K562 (cell line): Measurements from ENCODE around the gene CLIC1. TPM values are rescaled to one million over a fixed set of nuclear protein-coding genes. Genes with fewer than 3 reads are reported as not detected.
A peak's percentile ranks its signal among the peaks of the same experiment; 100 is the strongest.

Source experiments
- ATAC-seq: fragments of 200-7000 bp; cut with Tn5 transposase; 3 replicates; pipeline ENCODE4 v1.9.1; 2020; ENCODE audit warnings: moderate library complexity
- BruUV-seq: library from RNA; stranded (reverse); fragments of 400-500 nt; replicated peaks from 2 replicates; lab custom pipeline; 2021; lab: Mats Ljungman, UMichigan
- CTCF ChIA-PET: fragments of 300-600 bp; formaldehyde crosslinking; extraction: SDS; loops from one replicate; lab custom pipeline; 2021; ENCODE audit warnings: low intra/inter-chr PET ratio; lab: Yijun Ruan, JAX
- POLR2A ChIA-PET: fragments of 300-600, 350-650 bp; sonication (Branson Sonifier 250); formaldehyde crosslinking; extraction: SDS; loops from one replicate; lab custom pipeline; 2021; ENCODE audit warnings: antibody characterized with exemption, inconsistent platforms; lab: Yijun Ruan, JAX
- DNase-seq, 4 experiments: peaks; one replicate each; pipeline versions ENCODE4 v3.0.0 to v3.0.0-alpha.2; 2011 to 2018; ENCODE audit warnings: low spot score in 3 of 4, mixed read lengths in 3 of 4; ENCODE audit errors: extremely low read depth in 1 of 4
- FAIRE-seq: peaks from 2 replicates; lab custom pipeline; 2011; peaks lifted over from hg19 to GRCh38; lab: Jason Lieb, UNC
- H2AFZ ChIP-seq: 2 replicates; pipeline ENCODE4 v1.6.0; 2011; ENCODE audit warnings: low read depth, low read length, control low read depth, inconsistent platforms
- H3K27ac ChIP-seq: fragments of 200-600 bp; 3 replicates; pipeline ENCODE4 v1.8.0; 2011; ENCODE audit warnings: low read depth, mild to moderate bottlenecking, control low read depth, inconsistent platforms, low read length, moderate library complexity, mixed read lengths; ENCODE audit errors: extremely low read depth
- H3K27me3 ChIP-seq, 2 experiments: fragments of 300-600 bp in 1 of 2; 2 replicates in 1 of 2; 3 replicates in 1 of 2; pipeline versions ENCODE4 v1.6.0 to v1.8.0; 2011; ENCODE audit warnings: inconsistent platforms in 2 of 2, low read length in 2 of 2, mild to moderate bottlenecking in 1 of 2, mixed read lengths in 1 of 2, moderate library complexity in 1 of 2; ENCODE audit not compliant: control insufficient read depth in 2 of 2, insufficient read depth in 2 of 2
- H3K36me3 ChIP-seq: fragments of 300-600 bp; 3 replicates; pipeline ENCODE4 v1.8.0; 2011; ENCODE audit warnings: mild to moderate bottlenecking, low read length, inconsistent platforms; ENCODE audit not compliant: control insufficient read depth, insufficient read depth
- H3K4me1 ChIP-seq, 2 experiments: fragments of 200-600 bp in 1 of 2; replicated peaks in 1 of 2; 2 replicates in 1 of 2; 3 replicates in 1 of 2; pipeline versions ENCODE4 v1.5.1 to v1.8.0; 2011; ENCODE audit warnings: inconsistent platforms in 2 of 2, low read length in 2 of 2, mild to moderate bottlenecking in 1 of 2, mixed read lengths in 1 of 2, moderate library complexity in 1 of 2; ENCODE audit not compliant: control insufficient read depth in 2 of 2, insufficient read depth in 2 of 2
- H3K4me2 ChIP-seq: 2 replicates; pipeline ENCODE4 v1.6.1; 2011; ENCODE audit warnings: low read length, control low read depth, inconsistent platforms, mixed read lengths; ENCODE audit not compliant: insufficient read depth
- H3K4me3 ChIP-seq: fragments of 200-600 bp; sonication (generic), shearing (Covaris generic); 2 replicates; pipeline ENCODE4 v1.5.1; 2016; ENCODE audit warnings: control low read depth, inconsistent platforms
- H3K79me2 ChIP-seq: fragments of 200-600 bp; 3 replicates; pipeline ENCODE4 v1.8.0; 2011; ENCODE audit warnings: low read length, inconsistent platforms; ENCODE audit not compliant: control insufficient read depth, insufficient read depth
- H3K9ac ChIP-seq, 2 experiments: 2 replicates each; pipeline versions ENCODE4 v1.6.0 to v1.6.1; 2011; ENCODE audit warnings: low read depth in 2 of 2, low read length in 2 of 2, control low read depth in 1 of 2, inconsistent platforms in 1 of 2, mild to moderate bottlenecking in 1 of 2, mixed read lengths in 1 of 2; ENCODE audit not compliant: insufficient read depth in 1 of 2
- H3K9me1 ChIP-seq: one replicate; pipeline ENCODE4 v1.6.0; 2011; ENCODE audit warnings: inconsistent platforms, mild to moderate bottlenecking, low read length, moderate library complexity; ENCODE audit not compliant: control insufficient read depth, insufficient read depth
- H3K9me3 ChIP-seq: replicated peaks from 2 replicates; pipeline ENCODE4 v1.5.1; 2011; ENCODE audit warnings: low read depth, low read length, inconsistent platforms; ENCODE audit not compliant: control insufficient read depth, insufficient read depth
- H4K20me1 ChIP-seq: replicated peaks from 2 replicates; pipeline ENCODE4 v1.6.1; 2011; ENCODE audit warnings: low read length, inconsistent platforms, mixed read lengths; ENCODE audit not compliant: control insufficient read depth, insufficient read depth
- ARID1B ChIP-seq: fragments of 450-650 bp; IDR thresholded peaks from 2 replicates; pipeline ENCODE4 v1.6.1; 2016; ENCODE audit warnings: antibody characterized with exemption, mild to moderate bottlenecking, inconsistent platforms
- ELK1 ChIP-seq: sonication (generic); formaldehyde crosslinking; IDR thresholded peaks from 2 replicates; pipeline ENCODE4 v1.8.1; 2022; ENCODE audit warnings: missing genetic modification reagents
- HCFC1 ChIP-seq: IDR thresholded peaks from 2 replicates; pipeline ENCODE4 v1.6.1; 2012; ENCODE audit warnings: low read depth, low read length, improper control_type of control experiment
- MTA3 ChIP-seq: fragments of 450-650 bp; formaldehyde crosslinking; IDR thresholded peaks from 2 replicates; pipeline ENCODE4 v1.6.1; 2017; ENCODE audit warnings: mild to moderate bottlenecking, borderline replicate concordance
- NFIC ChIP-seq: fragments of 450-650 bp; IDR thresholded peaks from 2 replicates; pipeline ENCODE4 v1.6.1; 2017; ENCODE audit warnings: mild to moderate bottlenecking, inconsistent platforms
- POLR2AphosphoS2 ChIP-seq: IDR thresholded peaks from 2 replicates; pipeline ENCODE4 v1.6.1; 2012; ENCODE audit warnings: low read length, improper control_type of control experiment
- SMARCA5 ChIP-seq: fragments of 450-650 bp; IDR thresholded peaks from 2 replicates; pipeline ENCODE4 v1.6.1; 2016
- SMARCE1 ChIP-seq: fragments of 450-650 bp; IDR thresholded peaks from 2 replicates; pipeline ENCODE4 v1.7.1; 2016; ENCODE audit warnings: mild to moderate bottlenecking
- SREBF1 ChIP-seq: fragments of 150-350 bp; IDR thresholded peaks from 2 replicates; pipeline ENCODE4 v1.6.1; 2014; ENCODE audit warnings: antibody characterized with exemption, low read depth, low read length, borderline replicate concordance
- SRSF3 ChIP-seq: fragments of 200-400 bp; formaldehyde crosslinking; IDR thresholded peaks from 2 replicates; pipeline ENCODE4 v1.6.1; 2016; ENCODE audit warnings: mild to moderate bottlenecking, low read length, moderate library complexity; ENCODE audit not compliant: insufficient read depth
- ZC3H8 ChIP-seq: fragments of 450-650 bp; IDR thresholded peaks from 2 replicates; pipeline ENCODE4 v1.6.1; 2017
- ZNF232 ChIP-seq: sonication (generic); formaldehyde crosslinking; IDR thresholded peaks from 2 replicates; pipeline ENCODE4 v1.8.0; 2022; ENCODE audit warnings: mild to moderate bottlenecking, missing genetic modification reagents
- WGBS: fragments of 100-300 bp; shearing (Covaris generic); methylation state at CpG from one replicate; pipeline ENCODE4 v1.1.6; 2016; ENCODE audit warnings: low coverage, mixed read lengths; ENCODE audit not compliant: insufficient coverage; ENCODE audit errors: missing lambda C conversion rate; 5-methylcytosine and 5-hydroxymethylcytosine counted together
- in situ Hi-C: fragments of 300-500 bp; cut with MboI; formaldehyde crosslinking; loops from 4 replicates; pipeline ENCODE4 v1.15.0; 2018; ENCODE audit warnings: inconsistent platforms, mixed read lengths
- intact Hi-C: fragments of 100-400 bp; cut with micrococcal nuclease; formaldehyde crosslinking; loops from 2 replicates; pipeline ENCODE4 v1.14.2; 2022
- polyA plus RNA-seq, 8 experiments: library from polyadenylated mRNA; depleted of rRNA in 4 of 8; stranded (reverse) in 5 of 8; unstranded in 3 of 8; fragments of >200 nt; fragmentation: Nextera tagmentation in 2 of 8; fragmentation: Illumina TruSeq in 1 of 8; extraction: Ambion mirVana in 2 of 8; extraction: Trizol in 1 of 8; gene quantifications; 2 replicates each; pipeline versions ENCODE4 v1.2.1 to v1.2.3, GENCODE V29; 2011 to 2014; ENCODE audit warnings: inconsistent platforms in 1 of 8, missing spikeins in 1 of 8
- total RNA-seq, 7 experiments: library from RNA; depleted of rRNA in 6 of 7; stranded (reverse); fragments of >200 nt in 6 of 7; fragmentation: Illumina TruSeq in 2 of 7; extraction: Trizol in 2 of 7; gene quantifications; 2 replicates each; pipeline versions ENCODE4 v1.2.1 to v1.2.3, GENCODE V29; 2011 to 2021; ENCODE audit warnings: low replicate concordance in 1 of 7
- TF ChIP-seq, protein P1 (sequence below): fragments of 450-650 bp; IDR thresholded peaks from 2 replicates; pipeline ENCODE4 v1.6.1; 2016; ENCODE audit warnings: missing biosample characterization, missing genetic modification characterization
- TF ChIP-seq, protein P2 (sequence below): sonication (generic); formaldehyde crosslinking; IDR thresholded peaks from 2 replicates; pipeline ENCODE4 v1.8.1; 2023; ENCODE audit warnings: mild to moderate bottlenecking, missing genetic modification reagents
- TF ChIP-seq, protein P3 (sequence below): fragments of 200-800 bp; sonication (Bioruptor generic); IDR thresholded peaks from 2 replicates; pipeline ENCODE4 v1.6.1; 2017; ENCODE audit warnings: missing genetic modification characterization, missing compliant biosample characterization

CLIC1 gene
- total and polyA plus RNA-seq, 9 of the 15 experiments (the other 6 are each of a cell fraction or from before 2014, with no cell fraction given) = 1,267 to 2,419 (median 1,808) TPM

DNA sequence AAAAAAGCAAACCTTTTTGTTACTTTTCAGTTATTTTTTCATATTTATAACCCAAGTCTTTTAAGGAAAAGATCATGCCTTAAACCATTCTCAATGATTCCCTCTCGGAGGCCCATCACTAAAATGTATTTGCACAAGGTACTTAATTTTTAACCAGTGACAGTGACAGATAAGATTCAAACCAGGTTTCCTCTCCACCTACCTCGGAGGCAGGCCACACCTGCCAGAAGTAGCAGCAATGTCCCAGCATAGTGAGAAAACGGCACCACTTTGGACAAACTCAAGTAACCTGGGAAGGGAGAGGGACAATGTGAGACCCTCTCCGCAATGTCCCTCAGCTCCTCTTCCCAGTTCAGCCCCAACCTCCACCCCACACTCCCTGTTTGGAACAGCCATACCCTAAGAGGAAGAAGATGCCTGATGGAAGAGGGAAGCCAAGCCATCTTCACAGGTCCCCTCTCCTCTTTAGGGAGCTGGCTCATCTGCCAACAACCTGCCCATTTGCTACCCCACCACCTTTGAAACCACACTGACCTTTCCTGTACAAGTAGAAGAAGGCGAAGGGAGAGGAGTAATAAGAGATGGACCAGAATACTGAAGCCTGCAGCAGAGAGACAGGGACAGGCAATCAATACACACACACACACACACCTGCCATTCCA, 35.5 kb downstream of the CLIC1 start (continued):
- TF ChIP-seq SREBF1 (0 out of 2 replicates have a peak, but pooled peaks have one; percentile 23), ZNF232 (peak; percentile 69; the same call in 1 of the 2 replicates), ELK1 (0 out of 2 replicates have a peak, but pooled peaks have one; percentile 61)

- ChIA-PET CTCF (interaction anchor here (0.7 kb wide), 1 partner anchor 331 kb away, joined by 3 read pairs; no protein-coding TSS in a partner anchor), POLR2A (interaction anchor here (0.8 to 1.3 kb wide), 5 partner anchors 13 to 72 kb away, joined by 3 to 5 read pairs (median 3); partner anchors contain the start of genes BAG6 and MPIG6B)
- Histone ChIP-seq H3K79me2 (peaks cover 45% of the 10 kb centered on the region), H3K27ac (peak overlapping the region; percentile 12; the same call in 1 of the 3 replicates), H3K4me1 (peaks cover 16 to 17% of the 10 kb centered on the region in 2 experiments), H3K4me2 (no peak overlapping the region), H3K4me3 (no peak overlapping the region), H2AFZ (no peak overlapping the region), H3K36me3 (peaks cover 83% of the 10 kb centered on the region), H3K27me3 (no peaks in the 10 kb centered on the region), H3K9ac (peak overlapping the region in 1 of 2 experiments; percentile 24; a peak in 1 of 4 replicates), H3K9me3 (no peaks in the 10 kb centered on the region), H4K20me1 (no peaks in the 10 kb centered on the region; the same call in 1 of the 2 replicates), H3K9me1 (peaks cover 5% of the 10 kb centered on the region)
- ATAC-seq = no peak
- WGBS = 54% methylated on average over 3 of the region's 3 CpGs
- no TSS peak for BruUV-seq
- in situ Hi-C loops = no loop called here
- no peak for FAIRE-seq
- intact Hi-C loops = no loop called here
- DNase-seq = no peak
- TF ChIP-seq, protein P1, sequence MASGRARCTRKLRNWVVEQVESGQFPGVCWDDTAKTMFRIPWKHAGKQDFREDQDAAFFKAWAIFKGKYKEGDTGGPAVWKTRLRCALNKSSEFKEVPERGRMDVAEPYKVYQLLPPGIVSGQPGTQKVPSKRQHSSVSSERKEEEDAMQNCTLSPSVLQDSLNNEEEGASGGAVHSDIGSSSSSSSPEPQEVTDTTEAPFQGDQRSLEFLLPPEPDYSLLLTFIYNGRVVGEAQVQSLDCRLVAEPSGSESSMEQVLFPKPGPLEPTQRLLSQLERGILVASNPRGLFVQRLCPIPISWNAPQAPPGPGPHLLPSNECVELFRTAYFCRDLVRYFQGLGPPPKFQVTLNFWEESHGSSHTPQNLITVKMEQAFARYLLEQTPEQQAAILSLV (tag) = no peak
- TF ChIP-seq, protein P2, sequence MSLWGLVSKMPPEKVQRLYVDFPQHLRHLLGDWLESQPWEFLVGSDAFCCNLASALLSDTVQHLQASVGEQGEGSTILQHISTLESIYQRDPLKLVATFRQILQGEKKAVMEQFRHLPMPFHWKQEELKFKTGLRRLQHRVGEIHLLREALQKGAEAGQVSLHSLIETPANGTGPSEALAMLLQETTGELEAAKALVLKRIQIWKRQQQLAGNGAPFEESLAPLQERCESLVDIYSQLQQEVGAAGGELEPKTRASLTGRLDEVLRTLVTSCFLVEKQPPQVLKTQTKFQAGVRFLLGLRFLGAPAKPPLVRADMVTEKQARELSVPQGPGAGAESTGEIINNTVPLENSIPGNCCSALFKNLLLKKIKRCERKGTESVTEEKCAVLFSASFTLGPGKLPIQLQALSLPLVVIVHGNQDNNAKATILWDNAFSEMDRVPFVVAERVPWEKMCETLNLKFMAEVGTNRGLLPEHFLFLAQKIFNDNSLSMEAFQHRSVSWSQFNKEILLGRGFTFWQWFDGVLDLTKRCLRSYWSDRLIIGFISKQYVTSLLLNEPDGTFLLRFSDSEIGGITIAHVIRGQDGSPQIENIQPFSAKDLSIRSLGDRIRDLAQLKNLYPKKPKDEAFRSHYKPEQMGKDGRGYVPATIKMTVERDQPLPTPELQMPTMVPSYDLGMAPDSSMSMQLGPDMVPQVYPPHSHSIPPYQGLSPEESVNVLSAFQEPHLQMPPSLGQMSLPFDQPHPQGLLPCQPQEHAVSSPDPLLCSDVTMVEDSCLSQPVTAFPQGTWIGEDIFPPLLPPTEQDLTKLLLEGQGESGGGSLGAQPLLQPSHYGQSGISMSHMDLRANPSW = peak; percentile 87; the same call in 1 of the 2 replicates
- TF ChIP-seq POLR2AphosphoS2 = 0 out of 2 replicates have a peak, but pooled peaks have one; percentile 36
- TF ChIP-seq ZC3H8 = no peak
- TF ChIP-seq SRSF3 = no peak
- 0 out of 2 replicates have a peak, but pooled peaks have one; percentile 6 for TF ChIP-seq NFIC
- TF ChIP-seq, protein P3, sequence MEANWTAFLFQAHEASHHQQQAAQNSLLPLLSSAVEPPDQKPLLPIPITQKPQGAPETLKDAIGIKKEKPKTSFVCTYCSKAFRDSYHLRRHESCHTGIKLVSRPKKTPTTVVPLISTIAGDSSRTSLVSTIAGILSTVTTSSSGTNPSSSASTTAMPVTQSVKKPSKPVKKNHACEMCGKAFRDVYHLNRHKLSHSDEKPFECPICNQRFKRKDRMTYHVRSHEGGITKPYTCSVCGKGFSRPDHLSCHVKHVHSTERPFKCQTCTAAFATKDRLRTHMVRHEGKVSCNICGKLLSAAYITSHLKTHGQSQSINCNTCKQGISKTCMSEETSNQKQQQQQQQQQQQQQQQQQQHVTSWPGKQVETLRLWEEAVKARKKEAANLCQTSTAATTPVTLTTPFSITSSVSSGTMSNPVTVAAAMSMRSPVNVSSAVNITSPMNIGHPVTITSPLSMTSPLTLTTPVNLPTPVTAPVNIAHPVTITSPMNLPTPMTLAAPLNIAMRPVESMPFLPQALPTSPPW (CRISPR knock-in tag) = no peak
- no peak for TF ChIP-seq HCFC1
- no peak for TF ChIP-seq ARID1B
- TF ChIP-seq MTA3 = no peak
- peak; percentile 58; the same call in 1 of the 2 replicates for TF ChIP-seq SMARCA5
- no peak for TF ChIP-seq SMARCE1
Observed at GRCh38 chr6:31697555-31697954, 38.8 kb downstream of the CLIC1 start.
